ENCODE measurements around the gene JMJD7.

JMJD7 gene

DNA sequence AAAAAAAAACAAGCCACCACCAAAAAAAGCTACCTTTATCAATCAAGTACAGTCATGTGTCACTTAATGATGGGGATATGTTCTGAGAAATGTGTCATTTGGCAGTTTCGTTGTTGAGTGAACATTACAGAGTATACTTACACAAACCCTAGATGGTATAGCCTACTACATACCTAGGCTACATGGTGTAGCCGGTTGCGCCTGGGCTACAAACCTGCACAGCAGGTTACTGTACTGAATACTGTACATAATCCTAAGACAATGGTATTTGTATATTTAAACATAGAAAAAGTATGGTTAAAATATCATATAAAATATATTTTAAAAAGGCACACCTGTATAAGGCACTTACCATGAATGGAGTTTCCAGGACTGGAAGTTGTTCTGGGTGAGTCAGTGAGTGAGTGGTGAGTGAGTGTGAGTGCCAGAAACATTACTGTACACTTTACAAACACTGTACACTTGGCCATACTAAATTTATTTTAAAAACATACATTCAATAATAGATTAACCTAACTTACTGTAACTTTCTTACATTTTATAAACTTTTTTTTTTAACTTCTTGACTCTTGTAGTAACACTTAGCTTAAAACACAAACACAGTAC, 25.9 kb upstream of the JMJD7 start:
- no peak for DNase-seq

DNA sequence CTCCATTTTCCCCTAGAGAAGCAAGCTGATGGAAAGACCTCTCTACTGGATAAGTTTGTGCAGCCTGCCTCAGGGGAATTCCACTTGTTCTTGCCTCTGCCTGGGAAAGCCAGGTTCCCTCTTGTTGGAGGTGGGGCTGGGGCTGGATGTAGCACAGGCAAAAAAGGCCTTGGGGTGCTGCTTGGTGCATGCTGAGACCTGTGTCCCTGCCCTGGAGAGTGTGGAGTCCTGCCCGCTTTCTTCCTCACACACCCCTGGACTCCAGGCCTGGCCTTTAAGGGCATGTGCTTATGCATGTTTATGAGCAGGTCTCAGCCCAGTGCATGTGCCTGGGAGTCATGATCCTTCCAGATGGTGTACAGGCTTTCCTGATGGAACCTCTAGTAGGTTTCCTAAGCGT, 23.5 kb upstream of the JMJD7 start:
- DNase-seq: no peak

GRCh38 chr15:41804916-41805666, 22.8 kb upstream of the JMJD7 start:
- no peak for DNase-seq

- DNase-seq: no peak
These were observed 22.2 kb upstream of the JMJD7 start for GRCh38 chr15:41805711-41806110.

- no peak for DNase-seq
These were observed 21.4 kb upstream of the JMJD7 start for GRCh38 chr15:41806291-41807181.

- no peak for DNase-seq
These were observed 18.8 kb upstream of the JMJD7 start for GRCh38 chr15:41809121-41809520.

DNA sequence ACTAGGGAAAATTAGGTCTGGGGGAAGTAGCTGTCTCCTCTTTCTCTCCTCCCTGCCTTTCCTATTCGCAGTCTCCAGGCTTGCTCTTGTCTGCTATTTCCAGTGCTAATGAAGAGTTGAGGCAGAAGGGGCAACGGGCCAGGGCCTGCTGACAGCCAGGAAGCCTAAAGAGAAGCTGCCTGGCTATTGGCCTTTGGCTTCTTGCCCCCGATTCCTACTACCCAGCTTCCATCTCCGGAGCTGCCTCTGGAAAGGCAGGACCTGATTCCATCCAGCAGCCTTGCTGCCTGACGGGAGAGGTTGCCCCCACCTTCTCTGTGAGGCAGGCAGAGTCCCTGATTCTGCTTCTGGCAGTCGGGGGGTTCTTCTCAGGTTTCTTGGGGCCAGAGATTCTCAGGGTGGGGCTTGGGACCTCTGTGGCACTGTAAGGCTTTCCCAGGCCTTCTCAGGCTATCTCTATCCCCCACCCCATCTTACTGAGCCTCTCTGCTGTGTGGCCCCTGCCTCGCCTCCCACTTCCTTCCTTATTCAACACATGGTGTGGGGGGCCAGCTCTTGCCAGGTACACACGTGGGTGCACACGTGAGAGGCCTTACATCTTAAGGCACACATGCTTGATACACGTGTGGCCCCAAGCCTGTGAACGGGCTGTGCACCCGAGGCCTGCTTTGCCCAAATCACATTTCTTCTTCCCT, 18.2 kb upstream of the JMJD7 start:
- no peak for DNase-seq

GRCh38 chr15:41810651-41811431, 17.1 kb upstream of the JMJD7 start:
- DNase-seq: no peak

DNA sequence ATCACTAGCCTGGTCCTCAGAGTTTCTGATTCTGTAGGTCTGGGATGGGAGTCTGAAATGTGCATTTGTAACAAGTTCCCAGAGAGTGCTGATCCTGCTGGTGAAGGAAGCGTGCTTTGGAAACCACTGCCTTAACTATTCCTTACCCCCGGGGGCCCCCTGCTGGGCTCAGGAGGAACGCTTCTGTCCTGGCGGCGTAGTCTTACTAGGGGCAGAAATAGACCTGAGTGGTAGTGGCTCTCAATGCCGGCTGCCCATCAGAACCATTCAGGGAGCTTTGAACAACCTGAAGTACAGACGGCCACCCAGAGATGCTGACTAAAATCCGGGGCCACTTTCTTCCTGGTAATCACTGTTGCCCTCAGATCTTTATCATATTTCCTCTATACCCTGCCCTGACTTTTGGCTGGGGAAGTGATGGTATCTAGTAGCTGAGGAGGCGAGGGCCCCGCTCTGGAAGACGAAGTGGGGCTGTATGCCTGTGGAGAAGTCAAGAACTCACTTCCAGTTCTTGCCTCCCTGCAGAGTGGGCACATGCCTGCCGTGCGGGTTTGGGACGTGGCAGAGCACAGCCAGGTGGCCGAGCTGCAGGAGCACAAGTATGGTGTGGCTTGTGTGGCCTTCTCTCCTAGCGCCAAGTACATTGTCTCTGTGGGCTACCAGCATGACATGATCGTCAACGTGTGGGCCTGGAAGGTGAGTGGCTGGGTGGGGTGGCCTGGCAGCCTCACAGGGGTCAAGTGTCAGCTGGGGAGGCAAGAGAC, 16.3 kb upstream of the JMJD7 start:
- DNase-seq: peak; percentile 18

- DNase-seq: no peak
These were observed 15.0 kb upstream of the JMJD7 start for GRCh38 chr15:41812820-41813375.

DNA sequence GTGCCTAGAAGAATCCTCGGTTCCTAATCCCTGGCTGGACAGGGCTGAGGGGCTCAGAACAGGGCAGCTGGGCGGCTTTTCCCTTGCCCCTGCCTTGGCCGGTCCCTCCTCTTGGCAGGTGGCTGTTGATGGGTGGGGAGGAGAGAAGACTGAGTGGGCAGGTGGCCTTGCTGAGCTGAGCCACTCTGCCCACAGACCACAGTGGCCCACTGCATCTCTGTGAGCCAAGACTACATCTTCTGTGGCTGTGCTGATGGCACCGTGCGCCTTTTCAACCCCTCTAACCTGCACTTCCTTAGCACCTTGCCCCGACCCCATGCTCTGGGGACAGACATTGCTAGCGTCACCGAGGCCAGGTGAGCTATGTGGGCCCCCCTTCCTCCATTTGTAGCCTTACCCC, 14.5 kb upstream of the JMJD7 start:
- no peak for DNase-seq

DNA sequence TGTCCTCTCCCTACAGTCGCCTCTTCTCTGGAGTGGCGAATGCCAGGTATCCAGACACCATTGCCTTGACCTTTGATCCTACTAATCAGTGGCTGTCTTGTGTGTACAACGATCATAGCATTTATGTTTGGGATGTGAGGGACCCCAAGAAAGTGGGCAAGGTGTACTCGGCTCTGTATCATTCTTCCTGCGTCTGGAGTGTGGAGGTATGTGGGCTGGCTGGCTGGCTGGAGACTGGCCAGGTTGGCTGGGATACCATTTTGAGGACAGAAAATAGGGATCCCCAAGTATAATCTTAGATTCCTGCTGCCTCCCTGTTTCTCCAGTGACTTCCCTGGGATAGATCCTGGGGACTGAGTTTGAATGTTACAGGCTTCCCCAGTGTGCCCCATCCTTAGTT, 13.4 kb upstream of the JMJD7 start:
- DNase-seq: no peak

DNA sequence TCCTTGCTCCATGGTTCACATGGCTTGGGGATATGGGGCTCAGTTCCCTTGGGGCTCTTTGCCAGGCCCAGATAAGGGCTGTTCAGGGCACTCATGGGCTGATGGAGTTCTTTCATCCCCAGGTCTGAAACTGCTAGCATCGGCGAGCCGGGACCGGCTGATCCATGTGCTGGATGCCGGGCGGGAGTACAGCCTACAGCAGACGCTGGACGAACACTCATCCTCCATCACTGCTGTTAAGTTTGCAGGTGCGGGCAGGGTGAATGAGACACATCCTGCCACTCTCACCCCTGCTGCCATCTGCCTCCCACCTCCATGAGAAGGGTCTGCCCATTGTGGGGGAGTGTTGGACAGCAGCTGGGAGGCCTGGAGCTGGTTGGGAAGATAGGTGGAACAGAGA, 11.1 kb upstream of the JMJD7 start:
- no peak for DNase-seq

GRCh38 chr15:41817327-41817726, 10.6 kb upstream of the JMJD7 start:
- DNase-seq: no peak

DNA sequence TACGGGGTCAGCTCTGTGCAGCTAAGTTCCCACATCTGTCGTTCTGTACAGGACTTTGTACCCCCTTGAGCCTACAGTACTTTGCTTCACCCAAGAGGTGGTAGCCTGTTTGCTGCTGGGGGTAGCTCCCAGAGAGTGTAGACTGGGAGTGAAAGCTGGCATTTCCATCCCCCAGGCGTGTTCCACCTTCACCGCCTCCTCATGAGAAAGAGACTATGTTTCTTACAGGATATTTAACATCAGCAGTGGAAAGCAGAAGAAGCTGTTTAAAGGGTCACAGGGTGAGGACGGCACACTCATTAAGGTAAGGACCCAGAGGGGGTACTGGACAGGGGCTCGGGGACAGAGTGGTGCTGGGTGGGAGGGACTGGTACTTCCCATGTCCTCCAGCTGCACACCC, 10.1 kb upstream of the JMJD7 start:
- DNase-seq: no peak

DNA sequence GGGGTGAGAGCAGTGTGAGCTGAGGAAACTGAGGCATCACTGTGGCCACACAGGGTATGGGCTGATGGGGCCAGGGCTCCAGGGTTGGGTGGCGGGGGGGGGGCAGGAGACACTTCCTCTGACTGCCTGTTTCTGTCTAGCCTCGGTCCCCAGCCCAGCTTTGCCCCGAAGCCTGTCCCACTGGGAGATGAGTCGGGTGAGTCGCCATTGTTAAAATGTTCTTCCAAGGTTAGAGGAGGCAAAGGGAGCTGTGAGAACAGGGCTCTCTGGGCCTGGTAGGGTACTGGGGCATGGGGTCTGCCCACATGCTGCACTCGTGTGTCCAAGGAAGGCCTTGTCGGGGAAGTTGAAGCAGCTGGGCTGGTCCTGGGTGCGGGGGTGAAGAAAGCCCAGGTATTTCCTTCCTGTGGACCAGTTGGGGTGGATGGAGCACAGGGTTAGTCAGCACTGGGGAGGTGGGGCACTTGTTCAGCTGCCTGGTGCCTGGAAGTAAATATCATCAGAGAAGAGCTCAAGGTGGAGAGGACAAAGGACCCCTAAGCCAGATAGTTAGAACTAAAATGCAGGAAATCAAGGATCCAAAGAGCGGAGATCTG, 8.3 kb upstream of the JMJD7 start:
- DNase-seq: no peak

DNA sequence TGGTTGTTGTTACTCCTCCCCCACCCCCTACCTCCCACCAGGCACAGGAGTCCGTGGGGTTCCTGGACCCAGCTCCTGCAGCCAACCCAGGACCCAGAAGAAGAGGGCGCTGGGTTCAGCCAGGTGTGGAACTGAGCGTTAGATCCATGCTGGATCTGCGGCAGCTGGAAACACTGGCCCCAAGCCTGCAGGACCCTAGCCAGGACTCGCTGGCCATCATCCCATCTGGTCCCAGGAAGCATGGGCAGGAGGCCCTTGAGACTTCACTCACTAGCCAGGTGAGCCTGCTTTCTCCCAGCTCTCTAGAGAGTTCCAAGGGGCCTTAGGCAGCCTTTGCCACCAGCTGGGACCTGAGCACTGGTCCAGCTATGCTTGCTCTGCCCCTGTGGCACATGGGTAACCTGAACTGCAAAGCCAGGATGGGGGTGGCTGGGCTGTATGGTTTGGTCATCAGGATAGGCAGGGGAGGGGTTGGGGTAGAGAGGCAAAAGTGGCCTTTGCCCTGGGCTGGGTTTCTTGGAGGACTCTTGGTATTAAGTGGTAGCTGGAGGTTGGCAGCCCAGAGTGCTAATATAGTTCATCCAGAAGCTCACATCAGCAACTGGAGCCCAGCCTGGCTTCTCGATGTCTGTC, 7.0 kb upstream of the JMJD7 start:
- DNase-seq: no peak

GRCh38 chr15:41821831-41822230, 6.1 kb upstream of the JMJD7 start:
- no peak for DNase-seq

- no peak for DNase-seq
These were observed 5.4 kb upstream of the JMJD7 start for GRCh38 chr15:41822471-41822870.

- DNase-seq: no peak
These were observed 4.9 kb upstream of the JMJD7 start for GRCh38 chr15:41822957-41823356.
